KOPT-K1 (cell line): Measurements from ENCODE around the gene SLC39A3.

Experiments used
- H3K27ac ChIP-seq: fragments of 200-600 bp; sonication (generic); 2 replicates; pipeline ENCODE4 v1.5.1; 2016; ENCODE audit warnings: antibody characterized with exemption, mild to moderate bottlenecking, low read depth, low read length; ENCODE audit not compliant: poor library complexity, severe bottlenecking
- H3K36me3 ChIP-seq: fragments of 200-600 bp; sonication (generic); 2 replicates; pipeline ENCODE4 v1.5.1; 2017; ENCODE audit warnings: antibody characterized with exemption, mild to moderate bottlenecking, low read length, moderate library complexity; ENCODE audit not compliant: insufficient read depth
- H3K9me3 ChIP-seq: fragments of 200-600 bp; sonication (generic); 2 replicates; pipeline ENCODE4 v1.5.1; 2017; ENCODE audit warnings: antibody characterized with exemption, low read length, mild to moderate bottlenecking; ENCODE audit not compliant: insufficient read depth, poor library complexity, severe bottlenecking

The SLC39A3 gene

GRCh38 chr19:2774083-2774679, 34.4 kb upstream of the SLC39A3 start:
- Histone ChIP-seq H3K36me3 (peaks cover 45% of the 10 kb centered on the region), H3K9me3 (no peaks in the 10 kb centered on the region), H3K27ac (no peak overlapping the region)

GRCh38 chr19:2771786-2772674, 32.2 kb upstream of the SLC39A3 start:
- H3K27ac ChIP-seq, result no peak overlapping the region
- H3K36me3 ChIP-seq, result peaks cover 45% of the 10 kb centered on the region
- H3K9me3 ChIP-seq, result no peaks in the 10 kb centered on the region

- H3K36me3 ChIP-seq, result peaks cover 58% of the 10 kb centered on the region
Observed at GRCh38 chr19:2770055-2771013, 30.5 kb upstream of the SLC39A3 start.

GRCh38 chr19:2769218-2769617, 29.4 kb upstream of the SLC39A3 start:
- Histone ChIP-seq H3K9me3 (no peaks in the 10 kb centered on the region), H3K27ac (no peak overlapping the region), H3K36me3 (peaks cover 69% of the 10 kb centered on the region)

More at GRCh38 chr19:2770055-2771013, 30.5 kb upstream of the SLC39A3 start:
- Histone ChIP-seq H3K27ac (no peak overlapping the region), H3K9me3 (no peaks in the 10 kb centered on the region)

GRCh38 chr19:2768365-2769132, 28.7 kb upstream of the SLC39A3 start:
- Histone ChIP-seq H3K27ac (no peak overlapping the region), H3K9me3 (no peaks in the 10 kb centered on the region), H3K36me3 (peaks cover 76% of the 10 kb centered on the region)

- no peaks in the 10 kb centered on the region for H3K9me3 ChIP-seq
- H3K27ac ChIP-seq, result no peak overlapping the region
- H3K36me3 ChIP-seq, result peaks cover 84% of the 10 kb centered on the region
Observed at GRCh38 chr19:2767688-2768087, 27.9 kb upstream of the SLC39A3 start.

GRCh38 chr19:2766594-2767372, 27.0 kb upstream of the SLC39A3 start:
- no peak overlapping the region for H3K27ac ChIP-seq
- no peaks in the 10 kb centered on the region for H3K9me3 ChIP-seq
- peaks cover 88% of the 10 kb centered on the region for H3K36me3 ChIP-seq

GRCh38 chr19:2765376-2765775, 25.6 kb upstream of the SLC39A3 start:
- peaks cover 93% of the 10 kb centered on the region for H3K36me3 ChIP-seq
- no peak overlapping the region for H3K27ac ChIP-seq
- no peaks in the 10 kb centered on the region for H3K9me3 ChIP-seq

- peaks cover 94% of the 10 kb centered on the region for H3K36me3 ChIP-seq
- no peak overlapping the region for H3K27ac ChIP-seq
- H3K9me3 ChIP-seq, result no peaks in the 10 kb centered on the region
Observed at GRCh38 chr19:2764945-2765344, 25.1 kb upstream of the SLC39A3 start.

- Histone ChIP-seq H3K27ac (no peak overlapping the region), H3K36me3 (peaks cover 97% of the 10 kb centered on the region), H3K9me3 (no peaks in the 10 kb centered on the region)
Observed at GRCh38 chr19:2763687-2764086, 23.9 kb upstream of the SLC39A3 start.

- H3K36me3 ChIP-seq, result peaks cover 96% of the 10 kb centered on the region
- no peaks in the 10 kb centered on the region for H3K9me3 ChIP-seq
- H3K27ac ChIP-seq, result no peak overlapping the region
Observed at GRCh38 chr19:2762783-2763496, 23.1 kb upstream of the SLC39A3 start.

- H3K36me3 ChIP-seq, result peaks cover 96% of the 10 kb centered on the region
Observed at GRCh38 chr19:2761876-2762782, 22.3 kb upstream of the SLC39A3 start.

More at GRCh38 chr19:2761876-2762782, 22.3 kb upstream of the SLC39A3 start:
- no peak overlapping the region for H3K27ac ChIP-seq
- H3K9me3 ChIP-seq, result no peaks in the 10 kb centered on the region
